ENCODE measurements around the gene ARGLU1.

Gene ARGLU1

GRCh38 chr13:106522898-106523525, 44.9 kb downstream of the ARGLU1 start:
- no peak for DNase-seq

- DNase-seq, result no peak
These were observed 45.7 kb downstream of the ARGLU1 start for GRCh38 chr13:106522112-106522705.

- DNase-seq, result no peak
These were observed 46.7 kb downstream of the ARGLU1 start for GRCh38 chr13:106521095-106521799.

- DNase-seq, result no peak
These were observed 47.5 kb downstream of the ARGLU1 start for GRCh38 chr13:106520251-106521054.

GRCh38 chr13:106518512-106518911, 49.4 kb downstream of the ARGLU1 start:
- no peak for DNase-seq

GRCh38 chr13:106517109-106517847, 50.7 kb downstream of the ARGLU1 start:
- no peak for DNase-seq

- no peak for DNase-seq
These were observed 52.2 kb downstream of the ARGLU1 start for GRCh38 chr13:106515635-106516254.

GRCh38 chr13:106514928-106515634, 52.9 kb downstream of the ARGLU1 start:
- DNase-seq, result no peak

- no peak for DNase-seq
These were observed 54.6 kb downstream of the ARGLU1 start for GRCh38 chr13:106513025-106513983.

- no peak for DNase-seq
These were observed 60.2 kb downstream of the ARGLU1 start for GRCh38 chr13:106507560-106508274.

GRCh38 chr13:106506286-106506685, 61.7 kb downstream of the ARGLU1 start:
- DNase-seq, result no peak

- DNase-seq, result no peak
These were observed 62.2 kb downstream of the ARGLU1 start for GRCh38 chr13:106505732-106506131.

- DNase-seq, result no peak
These were observed 62.6 kb downstream of the ARGLU1 start for GRCh38 chr13:106505295-106505694.

- no peak for DNase-seq
These were observed 64.0 kb downstream of the ARGLU1 start for GRCh38 chr13:106503730-106504453.

GRCh38 chr13:106503272-106503671, 64.7 kb downstream of the ARGLU1 start:
- no peak for DNase-seq

- DNase-seq, result no peak
These were observed 67.5 kb downstream of the ARGLU1 start for GRCh38 chr13:106500445-106500844.

GRCh38 chr13:106499896-106500295, 68.0 kb downstream of the ARGLU1 start:
- DNase-seq, result no peak

- no peak for DNase-seq
These were observed 68.8 kb downstream of the ARGLU1 start for GRCh38 chr13:106499113-106499512.

GRCh38 chr13:106498571-106498970, 69.4 kb downstream of the ARGLU1 start:
- DNase-seq, result no peak

Data from activated effector memory CD4-positive, alpha-beta T cell treated with anti-CD3 and anti-CD28 coated beads, Interleukin-2, amount 50 U/mL, for 16 hours (primary cell).